Suprapubic skin (tissue), 3 donors: Measurements from ENCODE around the gene RPH3AL.

Experiments
- EP300 ChIP-seq: sonication (generic); formaldehyde crosslinking; IDR thresholded peaks from one replicate; pipeline ENCODE4 v1.6.1; 2017; ENCODE audit warnings: antibody characterized with exemption
- POLR2A ChIP-seq, 2 donors: fragments of 450-650 bp; IDR thresholded peaks; one replicate each; pipeline ENCODE4 v1.6.1; 2017; ENCODE audit warnings: antibody characterized with exemption in 2 of 2, mild to moderate bottlenecking in 2 of 2, moderate library complexity in 2 of 2
- TF ChIP-seq, protein P1 (sequence below), 2 donors: fragments of 200-600 bp in 1 of 2; fragments of 450-650 bp in 1 of 2; sonication (generic) in 1 of 2; IDR thresholded peaks; one replicate each; pipeline ENCODE4 v1.5.1; 2016 to 2019; ENCODE audit warnings: antibody characterized with exemption in 2 of 2, mild to moderate bottlenecking in 1 of 2, moderate library complexity in 1 of 2

GRCh38 chr17:189444-189843 is 163.2 kb downstream of the RPH3AL start:
- TF ChIP-seq, protein P1, sequence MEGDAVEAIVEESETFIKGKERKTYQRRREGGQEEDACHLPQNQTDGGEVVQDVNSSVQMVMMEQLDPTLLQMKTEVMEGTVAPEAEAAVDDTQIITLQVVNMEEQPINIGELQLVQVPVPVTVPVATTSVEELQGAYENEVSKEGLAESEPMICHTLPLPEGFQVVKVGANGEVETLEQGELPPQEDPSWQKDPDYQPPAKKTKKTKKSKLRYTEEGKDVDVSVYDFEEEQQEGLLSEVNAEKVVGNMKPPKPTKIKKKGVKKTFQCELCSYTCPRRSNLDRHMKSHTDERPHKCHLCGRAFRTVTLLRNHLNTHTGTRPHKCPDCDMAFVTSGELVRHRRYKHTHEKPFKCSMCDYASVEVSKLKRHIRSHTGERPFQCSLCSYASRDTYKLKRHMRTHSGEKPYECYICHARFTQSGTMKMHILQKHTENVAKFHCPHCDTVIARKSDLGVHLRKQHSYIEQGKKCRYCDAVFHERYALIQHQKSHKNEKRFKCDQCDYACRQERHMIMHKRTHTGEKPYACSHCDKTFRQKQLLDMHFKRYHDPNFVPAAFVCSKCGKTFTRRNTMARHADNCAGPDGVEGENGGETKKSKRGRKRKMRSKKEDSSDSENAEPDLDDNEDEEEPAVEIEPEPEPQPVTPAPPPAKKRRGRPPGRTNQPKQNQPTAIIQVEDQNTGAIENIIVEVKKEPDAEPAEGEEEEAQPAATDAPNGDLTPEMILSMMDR (IDR thresholded peaks at IDR 0.05): no peak
- TF ChIP-seq POLR2A (IDR thresholded peaks at IDR 0.05) (no peak), EP300 (no peak)
